Hematopoietic multipotent progenitor cell treated with erythropoietin and hydrocortisone succinate and interleukin-3 and kit ligand, for 15 days (in vitro differentiated cells): ENCODE results near the gene EPS8.
"Not testable (repeated sequence)": the region's sequence is repeated elsewhere in the genome, so short reads cannot be mapped to it uniquely, and the experiment has no call there.

Source experiments
- DNase-seq: peaks from one replicate; pipeline ENCODE4 v3.0.0-alpha.2; 2015; ENCODE audit warnings: low spot score

EPS8 gene

DNA sequence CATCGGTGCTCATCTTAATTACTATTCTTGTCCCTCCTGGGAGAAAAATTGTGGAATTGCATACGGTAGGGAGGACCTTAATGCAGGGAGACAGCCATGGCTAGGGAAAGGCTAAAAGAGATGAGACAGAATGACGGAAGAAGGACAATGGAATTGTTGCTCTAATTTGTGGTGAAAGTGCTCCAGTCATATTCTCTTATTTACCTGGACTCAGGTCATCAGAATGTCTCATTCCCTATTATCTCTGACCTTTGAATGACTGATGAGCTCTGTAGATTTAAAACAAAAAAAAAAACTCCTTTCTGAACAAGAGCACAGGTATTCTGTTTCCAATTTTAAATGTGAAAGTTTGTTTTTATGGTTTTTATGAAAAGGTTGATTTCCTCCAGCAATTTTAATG lies 8.6 kb upstream of the EPS8 start:
- DNase-seq, result no peak

DNA sequence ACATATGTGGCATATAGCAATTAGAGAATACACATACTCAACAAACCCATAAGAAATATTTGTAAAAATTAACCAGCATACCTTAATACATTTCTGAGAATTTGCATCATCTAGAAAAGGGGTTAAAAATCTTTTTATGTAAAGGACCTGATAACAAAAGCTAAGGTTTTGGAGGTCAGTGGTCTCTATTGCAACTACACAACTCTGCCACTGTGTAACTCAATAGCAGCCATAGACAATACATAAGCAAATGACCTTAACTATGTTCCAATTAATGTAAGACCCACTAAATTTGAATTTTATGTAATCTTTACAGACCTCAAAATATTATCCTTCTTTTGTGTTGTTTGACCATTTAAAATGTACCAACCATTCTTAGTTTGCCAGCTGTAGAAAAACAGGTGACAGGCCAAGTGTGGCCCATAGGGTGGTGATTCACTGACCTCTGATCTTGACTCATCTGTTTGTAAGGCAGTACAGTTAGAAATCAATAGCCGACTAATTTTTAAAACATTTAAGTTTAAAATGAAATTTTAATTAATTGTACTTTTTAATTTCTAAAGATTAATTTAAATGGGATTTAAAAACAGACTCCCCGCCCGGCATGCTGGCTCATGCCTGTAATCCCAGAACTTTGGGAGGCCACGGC lies 7.4 kb upstream of the EPS8 start:
- DNase-seq, result no peak

GRCh38 chr12:15794836-15795235 lies 5.6 kb upstream of the EPS8 start:
- DNase-seq, result no peak

DNA sequence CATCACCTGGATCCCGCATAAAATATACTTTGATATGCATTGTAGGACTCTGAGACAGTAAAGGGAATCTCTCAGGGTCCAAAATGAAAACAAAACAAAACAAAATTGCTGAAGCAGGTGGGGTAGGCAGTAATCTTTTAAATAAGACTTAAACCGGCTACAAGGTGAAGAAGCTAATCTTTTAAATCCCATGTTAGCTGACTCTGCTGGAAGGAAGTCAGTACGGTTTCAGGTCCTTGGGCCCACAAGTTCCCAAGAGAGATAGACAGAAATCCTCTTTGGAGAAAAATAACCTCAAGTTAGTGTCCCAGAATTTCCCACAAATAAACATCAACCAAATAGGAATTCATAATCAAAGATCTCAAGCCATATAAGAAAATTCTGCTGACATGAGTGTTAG lies 5.0 kb upstream of the EPS8 start:
- no peak for DNase-seq

- peak; percentile 5 for DNase-seq
Measured at GRCh38 chr12:15788233-15789219, 662 bp downstream of the EPS8 start.

DNA sequence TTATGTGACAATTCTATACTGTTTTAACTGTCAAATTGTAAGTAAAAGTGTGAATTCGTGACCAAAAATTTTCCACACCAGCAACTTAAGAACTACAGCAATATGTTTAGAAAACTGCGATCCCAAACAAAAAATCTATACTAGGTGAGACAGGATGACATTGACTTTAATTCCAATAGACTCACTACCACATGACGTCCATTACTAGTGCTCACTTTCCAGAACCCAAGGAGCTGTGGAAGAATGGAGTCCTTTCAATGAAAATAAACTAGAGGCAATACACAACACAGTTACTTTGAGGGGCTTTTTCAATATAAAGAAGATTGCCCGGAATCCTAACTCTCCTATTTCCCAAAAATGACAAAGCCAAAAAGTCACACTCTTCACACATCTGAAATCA lies 1.4 kb downstream of the EPS8 start:
- no peak for DNase-seq

DNA sequence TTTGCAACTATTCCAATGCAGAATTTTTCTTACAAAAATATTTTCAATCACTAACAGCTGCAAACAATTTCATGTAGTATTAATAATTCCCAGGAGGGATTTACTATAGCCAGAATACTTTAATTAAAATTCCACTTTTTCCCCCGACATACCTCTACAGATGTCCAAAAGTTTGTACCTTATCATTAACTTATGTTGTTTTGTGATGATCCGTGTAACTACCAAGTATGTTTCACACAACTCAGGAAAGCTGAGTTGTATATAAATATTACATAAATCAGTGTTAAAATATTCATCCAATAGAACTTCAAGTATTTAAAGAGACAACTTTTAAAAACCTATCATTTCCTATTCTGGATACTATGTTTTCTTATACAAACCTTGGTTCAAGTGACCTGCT lies 2.4 kb downstream of the EPS8 start:
- no peak for DNase-seq

DNA sequence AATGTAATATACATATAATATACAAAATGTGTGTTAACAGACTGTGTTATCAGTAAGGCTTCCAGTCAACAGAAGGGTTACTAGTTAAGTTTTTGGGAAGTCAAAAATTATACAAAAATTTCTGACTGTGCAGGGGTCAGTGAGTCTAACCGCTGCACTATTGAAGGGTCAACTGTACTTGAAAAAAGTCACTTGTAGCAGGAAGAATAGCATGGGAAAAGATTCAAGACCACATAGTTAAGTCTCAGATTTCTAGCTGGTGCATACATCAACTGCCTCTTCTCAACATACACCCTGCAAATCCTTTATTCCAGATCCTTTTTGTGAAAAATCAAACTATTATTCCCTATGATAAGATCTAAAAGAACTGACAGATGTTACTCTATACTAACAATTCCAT lies 5.9 kb downstream of the EPS8 start:
- DNase-seq, result no peak

- DNase-seq, result no peak
Measured at GRCh38 chr12:15782667-15783066, 6.5 kb downstream of the EPS8 start.

- no peak for DNase-seq
Measured at GRCh38 chr12:15779925-15780324, 9.3 kb downstream of the EPS8 start.

DNA sequence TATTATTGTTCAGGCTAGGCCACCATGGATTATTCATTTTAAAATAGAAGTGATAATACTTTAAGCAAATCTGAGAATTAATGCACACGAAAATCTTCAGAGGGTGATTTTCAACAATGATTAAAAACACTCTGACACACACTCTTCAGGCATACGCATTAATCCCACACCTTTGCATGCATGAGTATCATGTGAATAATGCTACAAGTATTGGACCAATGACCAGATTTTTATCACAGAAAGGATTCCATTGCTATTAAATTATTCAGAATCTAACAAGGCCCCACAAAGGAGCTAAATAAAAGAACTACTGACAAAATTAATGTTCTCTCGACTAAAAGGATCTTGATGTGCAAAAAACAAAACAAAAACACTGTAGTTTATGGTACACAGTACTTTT lies 11.1 kb downstream of the EPS8 start:
- no peak for DNase-seq

- no peak for DNase-seq
Measured at GRCh38 chr12:15777355-15778012, 11.7 kb downstream of the EPS8 start.

DNA sequence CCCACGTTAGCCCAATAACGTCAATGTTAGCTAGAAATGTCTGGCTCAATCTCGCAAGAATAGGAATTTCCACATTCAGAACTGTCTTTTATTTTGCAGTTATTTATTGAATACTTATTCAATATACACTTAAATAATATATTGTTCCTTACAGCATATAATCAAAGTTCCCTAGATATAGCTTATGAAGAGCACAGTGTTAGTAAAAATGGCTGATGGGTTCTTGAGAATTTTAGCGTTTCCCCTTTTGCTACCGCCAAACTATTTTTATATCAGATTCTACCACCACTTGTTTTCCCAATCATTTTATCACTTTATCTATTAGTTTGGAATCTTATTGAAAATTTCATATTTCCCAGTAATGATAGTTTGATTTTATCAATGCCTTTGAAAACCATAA lies 12.7 kb downstream of the EPS8 start:
- DNase-seq, result no peak

GRCh38 chr12:15774819-15775218 lies 14.4 kb downstream of the EPS8 start:
- no peak for DNase-seq

- DNase-seq, result peak; percentile 35
Measured at GRCh38 chr12:15772405-15773018, 16.7 kb downstream of the EPS8 start.

GRCh38 chr12:15770581-15770980 lies 18.6 kb downstream of the EPS8 start:
- DNase-seq, result no peak

- DNase-seq, result no peak
Measured at GRCh38 chr12:15770021-15770420, 19.2 kb downstream of the EPS8 start.

DNA sequence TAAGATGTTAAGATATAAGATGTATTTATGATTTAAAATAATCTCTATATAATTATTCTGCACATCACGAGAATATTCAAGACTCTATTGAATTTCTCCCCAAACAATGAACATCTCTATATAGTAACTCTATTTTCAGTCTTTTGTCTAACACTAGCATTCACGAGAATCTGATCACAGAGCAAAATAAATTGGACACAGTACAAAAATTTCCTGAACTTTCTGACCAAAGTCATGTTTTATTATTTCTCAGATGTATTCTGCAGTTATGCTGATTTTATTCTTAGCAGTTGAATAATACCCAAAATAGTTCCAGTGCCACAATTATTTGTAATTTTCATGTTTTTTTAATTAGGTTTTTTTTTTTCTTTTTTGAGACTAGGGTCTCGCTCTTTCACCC lies 19.6 kb downstream of the EPS8 start:
- DNase-seq, result no peak

DNA sequence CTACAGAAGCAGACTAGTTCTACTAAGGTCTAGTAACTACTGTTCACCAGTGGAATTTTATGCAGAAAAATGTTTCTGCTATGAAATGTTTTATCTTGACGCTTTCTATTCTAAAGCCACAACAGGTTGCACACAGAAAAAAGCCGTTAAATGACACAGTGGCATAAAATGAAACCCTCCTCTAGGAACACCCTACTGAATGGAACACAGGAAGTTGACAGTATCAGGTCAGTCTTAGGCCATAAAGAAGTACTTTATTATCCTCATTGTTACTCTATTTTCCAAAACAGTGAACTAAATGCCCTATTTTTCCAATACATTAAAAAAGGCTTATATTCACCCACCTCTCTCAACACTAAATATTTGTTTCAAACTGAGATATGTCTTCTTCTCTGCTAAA lies 21.9 kb downstream of the EPS8 start:
- no peak for DNase-seq

DNA sequence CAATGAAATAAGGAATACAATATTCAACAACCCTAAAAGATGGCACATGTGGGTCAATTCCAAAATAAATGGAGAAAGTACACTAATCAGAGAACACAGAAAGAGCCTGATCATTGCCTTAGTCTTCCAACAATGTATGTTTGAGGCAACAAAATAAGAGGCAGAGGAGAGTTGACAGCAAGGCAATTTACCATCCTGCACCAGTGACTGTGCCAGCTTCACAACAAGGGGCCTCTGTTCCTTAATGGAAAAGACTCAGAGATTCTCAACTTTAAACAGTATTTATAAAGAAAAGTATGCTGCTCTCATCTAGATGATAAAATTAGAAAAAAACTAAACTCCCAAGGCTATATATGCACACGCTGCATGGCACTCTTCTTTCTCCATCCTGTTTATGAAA lies 25.9 kb downstream of the EPS8 start:
- DNase-seq, result no peak

GRCh38 chr12:15762162-15762561 lies 27.0 kb downstream of the EPS8 start:
- not testable (repeated sequence) for DNase-seq

- no peak for DNase-seq
Measured at GRCh38 chr12:15757553-15758255, 31.5 kb downstream of the EPS8 start.
